ENCODE results near the gene SGMS1.

SGMS1 gene

DNA sequence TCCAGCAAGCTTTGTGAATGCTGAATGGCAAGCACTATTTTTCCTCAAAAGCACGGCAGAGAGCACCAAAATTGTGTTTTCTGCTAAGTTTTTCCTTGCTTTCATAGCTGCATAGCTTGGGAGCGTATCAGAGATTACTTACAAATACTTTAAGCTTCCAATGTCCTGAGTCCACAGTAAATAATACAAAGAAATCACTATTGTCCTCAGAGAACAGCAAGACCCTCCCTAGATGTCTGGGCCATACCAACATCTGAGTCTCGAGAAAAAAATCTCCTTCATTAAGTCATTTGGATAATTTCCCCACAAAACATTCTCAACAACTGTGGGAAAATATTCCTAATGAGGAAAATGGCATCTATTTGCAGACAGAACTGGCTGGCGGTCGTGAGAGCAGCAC is 41.7 kb downstream of the SGMS1 start:
- no peak overlapping the region for H3K4me3 ChIP-seq (ENCODE audit: low read length)
- no peaks in the 10 kb centered on the region for H3K9me2 ChIP-seq (replicated peaks; ENCODE audit: control insufficient read depth, low read length)
- H3K27ac ChIP-seq (ENCODE audit: low read depth, low read length), result no peak overlapping the region
- no peaks in the 10 kb centered on the region for H3K79me2 ChIP-seq (ENCODE audit: control insufficient read depth, low read length)
- H3K4me2 ChIP-seq (ENCODE audit: low read length), result no peak overlapping the region
- peaks cover 12% of the 10 kb centered on the region for H3K4me1 ChIP-seq (ENCODE audit: control insufficient read depth, low read length)
- no peaks in the 10 kb centered on the region for H3K27me3 ChIP-seq (ENCODE audit: control insufficient read depth, low read length)
- peaks cover 8% of the 10 kb centered on the region for H4K20me1 ChIP-seq (ENCODE audit: control insufficient read depth, insufficient read depth, low read depth, low read length)
- no peaks in the 10 kb centered on the region for H3K36me3 ChIP-seq (ENCODE audit: control insufficient read depth, low read length)
- H3K9me3 ChIP-seq (ENCODE audit: control insufficient read depth, insufficient read depth, low read length), result no peaks in the 10 kb centered on the region
- TF ChIP-seq CTCF (IDR thresholded peaks at IDR 0.05; ENCODE audit: low read depth, low read length, poor library complexity, severe bottlenecking) (no peak), EZH2phosphoT487 (IDR thresholded peaks at IDR 0.05; ENCODE audit: borderline replicate concordance, low read length) (no peak)
- peaks cover 2% of the 10 kb centered on the region; the same call in 1 of the 2 replicates for H3F3A ChIP-seq (ENCODE audit: control insufficient read depth, insufficient read depth)

GRCh38 chr10:50580262-50580891 is 43.4 kb downstream of the SGMS1 start:
- Histone ChIP-seq H3K79me2 (ENCODE audit: control insufficient read depth, low read length) (peaks cover 5% of the 10 kb centered on the region), H3K9me2 (replicated peaks; ENCODE audit: control insufficient read depth, low read length) (no peaks in the 10 kb centered on the region), H3K27ac (ENCODE audit: low read depth, low read length) (no peak overlapping the region), H3K4me3 (ENCODE audit: low read length) (no peak overlapping the region), H3K4me1 (ENCODE audit: control insufficient read depth, low read length) (peaks cover 15% of the 10 kb centered on the region), H3K9me3 (ENCODE audit: control insufficient read depth, insufficient read depth, low read length) (no peaks in the 10 kb centered on the region), H3K4me2 (ENCODE audit: low read length) (no peak overlapping the region), H3K27me3 (ENCODE audit: control insufficient read depth, low read length) (no peaks in the 10 kb centered on the region), H3F3A (ENCODE audit: control insufficient read depth, insufficient read depth) (peaks cover 2% of the 10 kb centered on the region; the same call in 1 of the 2 replicates), H4K20me1 (ENCODE audit: control insufficient read depth, insufficient read depth, low read depth, low read length) (peaks cover 16% of the 10 kb centered on the region), H3K36me3 (ENCODE audit: control insufficient read depth, low read length) (no peaks in the 10 kb centered on the region)
- TF ChIP-seq EZH2phosphoT487 (IDR thresholded peaks at IDR 0.05; ENCODE audit: borderline replicate concordance, low read length) (no peak), CTCF (IDR thresholded peaks at IDR 0.05; ENCODE audit: low read depth, low read length, poor library complexity, severe bottlenecking) (no peak)

GRCh38 chr10:50579491-50580261 is 44.1 kb downstream of the SGMS1 start:
- Histone ChIP-seq H3K4me2 (ENCODE audit: low read length) (no peak overlapping the region), H3K27ac (ENCODE audit: low read depth, low read length) (no peak overlapping the region)

More at GRCh38 chr10:50579491-50580261, 44.1 kb downstream of the SGMS1 start:
- Histone ChIP-seq H3K36me3 (ENCODE audit: control insufficient read depth, low read length) (no peaks in the 10 kb centered on the region), H3F3A (ENCODE audit: control insufficient read depth, insufficient read depth) (peaks cover 2% of the 10 kb centered on the region; the same call in 1 of the 2 replicates), H3K27me3 (ENCODE audit: control insufficient read depth, low read length) (no peaks in the 10 kb centered on the region), H3K79me2 (ENCODE audit: control insufficient read depth, low read length) (peaks cover 5% of the 10 kb centered on the region), H4K20me1 (ENCODE audit: control insufficient read depth, insufficient read depth, low read depth, low read length) (peaks cover 16% of the 10 kb centered on the region), H3K4me1 (ENCODE audit: control insufficient read depth, low read length) (peaks cover 15% of the 10 kb centered on the region), H3K4me3 (ENCODE audit: low read length) (no peak overlapping the region), H3K9me2 (replicated peaks; ENCODE audit: control insufficient read depth, low read length) (no peaks in the 10 kb centered on the region), H3K9me3 (ENCODE audit: control insufficient read depth, insufficient read depth, low read length) (no peaks in the 10 kb centered on the region)
- no peak for TF ChIP-seq CTCF (IDR thresholded peaks at IDR 0.05; ENCODE audit: low read depth, low read length, poor library complexity, severe bottlenecking)
- no peak for TF ChIP-seq EZH2phosphoT487 (IDR thresholded peaks at IDR 0.05; ENCODE audit: borderline replicate concordance, low read length)

Measured in DOHH2 (cell line).